Left lung (tissue), 10 donors: Measurements from ENCODE around the gene CDO1. TPM values are rescaled to one million over a fixed set of nuclear protein-coding genes. Genes with fewer than 3 reads are reported as not detected.

Source experiments
- ATAC-seq: fragments of 200-7000 bp; cut with Tn5 transposase; one replicate; pipeline ENCODE4 v1.9.1; 2020; ENCODE audit warnings: moderate library complexity
- DNase-seq, 4 donors: peaks; one replicate each; pipeline ENCODE4 v3.0.0-alpha.2; 2013 to 2020
- H3K27ac ChIP-seq, 2 donors: fragments of 200-600 bp; sonication (generic) in 1 of 2; one replicate each; pipeline versions ENCODE4 v1.5.0 to v1.8.0; 2020 to 2021
- H3K27me3 ChIP-seq, 2 donors: fragments of 200-600 bp; sonication (generic) in 1 of 2; one replicate each; pipeline versions ENCODE4 v1.5.0 to v1.8.0; 2020 to 2021
- H3K36me3 ChIP-seq, 2 donors: fragments of 200-600 bp; sonication (generic) in 1 of 2; one replicate each; pipeline versions ENCODE4 v1.5.0 to v1.8.0; 2020 to 2021
- H3K4me1 ChIP-seq, 2 donors: fragments of 200-600 bp; one replicate each; pipeline ENCODE4 v1.8.0; 2021
- H3K4me3 ChIP-seq, 2 donors: fragments of 200-600 bp; sonication (generic) in 1 of 2; one replicate each; pipeline versions ENCODE4 v1.5.0 to v1.8.0; 2020 to 2021; ENCODE audit warnings: mild to moderate bottlenecking in 1 of 2
- H3K9me3 ChIP-seq, 2 donors: fragments of 200-600 bp; sonication (generic) in 1 of 2; one replicate each; pipeline versions ENCODE4 v1.5.0 to v1.8.0; 2020 to 2021
- intact Hi-C, 2 donors: fragments of 100-400 bp; cut with DNase I; formaldehyde crosslinking; loops; one replicate each; pipeline versions ENCODE4 v1.11.2 to v1.14.2; 2022
- polyA plus RNA-seq, 6 donors: library from polyadenylated mRNA; unstranded; fragments of 120-200 nt; gene quantifications; one replicate each; pipeline ENCODE4 v1.2.1, GENCODE V29; 2013; ENCODE audit not compliant: insufficient read length in 6 of 6
- total RNA-seq, 2 donors: library from RNA; stranded (reverse); fragmentation: NEBNext Ultra II Directional; extraction: Animal tissue kit (Norgen Biotek cat#: 25700); gene quantifications; one replicate each; pipeline ENCODE4 v1.2.1, GENCODE V29; 2021
- TF ChIP-seq, protein P1 (sequence below), 2 donors: fragments of 200-600 bp; sonication (generic) in 1 of 2; IDR thresholded peaks; one replicate each; pipeline versions ENCODE4 v1.5.0 to v1.8.0; 2021; ENCODE audit warnings: antibody characterized with exemption in 2 of 2
- donor health status: DM: no; HTN: yes; CAD: no.
- donor health status: DM: no; HTN: no; CAD: no.

The CDO1 gene
- total and polyA plus RNA-seq, 8 donors: 4.9 to 80.3 (median 59.7) TPM

DNA sequence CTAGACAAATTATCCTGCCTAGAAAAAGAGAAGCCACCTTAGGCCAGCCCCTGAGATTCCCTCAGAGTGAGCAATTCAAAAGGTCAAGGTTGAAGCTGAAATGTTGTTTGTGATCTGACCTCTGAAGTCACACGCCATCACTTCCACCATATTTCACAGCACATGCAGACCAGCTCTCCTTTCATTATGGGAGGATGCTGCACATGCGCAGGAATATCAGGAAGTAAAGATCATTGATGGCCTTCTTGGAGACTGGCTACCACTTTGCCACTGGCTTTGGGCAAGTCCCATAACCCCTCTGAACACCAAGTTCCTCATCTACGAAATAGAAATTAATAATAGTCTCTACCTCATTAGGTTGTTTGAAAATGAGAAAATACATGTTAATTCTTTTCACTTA, 39.5 kb downstream of the CDO1 start:
- Histone ChIP-seq H3K27ac (no peak overlapping the region), H3K4me3 (no peak overlapping the region), H3K36me3 (no peaks in the 10 kb centered on the region), H3K9me3 (no peaks in the 10 kb centered on the region), H3K27me3 (no peaks in the 10 kb centered on the region), H3K4me1 (no peaks in the 10 kb centered on the region)
- ATAC-seq: no peak
- TF ChIP-seq, protein P1, sequence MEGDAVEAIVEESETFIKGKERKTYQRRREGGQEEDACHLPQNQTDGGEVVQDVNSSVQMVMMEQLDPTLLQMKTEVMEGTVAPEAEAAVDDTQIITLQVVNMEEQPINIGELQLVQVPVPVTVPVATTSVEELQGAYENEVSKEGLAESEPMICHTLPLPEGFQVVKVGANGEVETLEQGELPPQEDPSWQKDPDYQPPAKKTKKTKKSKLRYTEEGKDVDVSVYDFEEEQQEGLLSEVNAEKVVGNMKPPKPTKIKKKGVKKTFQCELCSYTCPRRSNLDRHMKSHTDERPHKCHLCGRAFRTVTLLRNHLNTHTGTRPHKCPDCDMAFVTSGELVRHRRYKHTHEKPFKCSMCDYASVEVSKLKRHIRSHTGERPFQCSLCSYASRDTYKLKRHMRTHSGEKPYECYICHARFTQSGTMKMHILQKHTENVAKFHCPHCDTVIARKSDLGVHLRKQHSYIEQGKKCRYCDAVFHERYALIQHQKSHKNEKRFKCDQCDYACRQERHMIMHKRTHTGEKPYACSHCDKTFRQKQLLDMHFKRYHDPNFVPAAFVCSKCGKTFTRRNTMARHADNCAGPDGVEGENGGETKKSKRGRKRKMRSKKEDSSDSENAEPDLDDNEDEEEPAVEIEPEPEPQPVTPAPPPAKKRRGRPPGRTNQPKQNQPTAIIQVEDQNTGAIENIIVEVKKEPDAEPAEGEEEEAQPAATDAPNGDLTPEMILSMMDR (IDR thresholded peaks at IDR 0.05): no peak
- DNase-seq: no peak
- intact Hi-C loops: no loop called here

- ATAC-seq: no peak
- no peaks in the 10 kb centered on the region for H3K4me1 ChIP-seq
- TF ChIP-seq, protein P1 (IDR thresholded peaks at IDR 0.05): no peak
- no peaks in the 10 kb centered on the region for H3K9me3 ChIP-seq
- no peaks in the 10 kb centered on the region for H3K27me3 ChIP-seq
- intact Hi-C loops: no loop called here
- no peak for DNase-seq
- no peak overlapping the region for H3K27ac ChIP-seq
- H3K4me3 ChIP-seq: no peak overlapping the region
- no peaks in the 10 kb centered on the region for H3K36me3 ChIP-seq
These were observed 40.5 kb downstream of the CDO1 start for GRCh38 chr5:115775999-115776398.

- no peak for ATAC-seq
- DNase-seq: no peak
- H3K4me3 ChIP-seq: no peak overlapping the region
- H3K9me3 ChIP-seq: no peaks in the 10 kb centered on the region
- H3K4me1 ChIP-seq: no peaks in the 10 kb centered on the region
- H3K36me3 ChIP-seq: no peaks in the 10 kb centered on the region
- no peaks in the 10 kb centered on the region for H3K27me3 ChIP-seq
- intact Hi-C loops: no loop called here
- TF ChIP-seq, protein P1 (IDR thresholded peaks at IDR 0.05): no peak
- no peak overlapping the region for H3K27ac ChIP-seq
These were observed 41.8 kb downstream of the CDO1 start for GRCh38 chr5:115774684-115775083.

DNA sequence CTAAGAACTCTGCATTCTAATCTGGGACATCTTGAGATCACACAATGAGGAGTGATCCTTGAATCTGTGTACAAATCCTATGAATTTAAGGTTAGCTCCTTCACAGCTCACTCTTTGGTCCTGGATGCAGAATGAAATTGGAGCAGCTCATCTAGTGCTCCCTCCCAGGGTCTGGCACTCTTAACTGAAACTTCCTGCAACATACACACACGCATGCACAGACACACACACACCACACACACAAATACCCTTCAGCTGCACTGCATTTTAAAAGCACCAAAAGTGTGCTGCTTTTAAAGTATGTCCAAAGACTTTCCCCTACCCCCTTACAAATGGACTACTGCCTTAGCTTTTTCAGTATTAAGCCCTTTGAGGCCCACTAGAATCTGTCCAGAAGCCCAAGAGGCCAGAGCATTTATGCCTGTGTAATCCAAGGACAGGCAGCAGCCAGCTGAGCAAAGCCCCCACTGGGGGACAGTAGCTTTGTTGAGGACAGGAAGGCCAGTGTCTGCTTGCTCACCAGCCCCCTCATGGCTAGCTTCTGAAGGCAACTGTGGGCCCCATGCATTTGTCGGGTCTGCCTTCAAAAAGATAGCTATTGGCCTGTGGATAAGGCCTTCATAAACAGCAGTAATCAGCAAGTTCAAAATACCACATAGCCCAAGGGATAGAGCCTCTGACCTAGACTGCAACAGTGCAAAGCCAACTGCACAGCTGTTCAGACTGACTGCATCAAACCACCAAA, 43.6 kb downstream of the CDO1 start:
- Histone ChIP-seq H3K4me3 (no peak overlapping the region), H3K27ac (no peak overlapping the region), H3K27me3 (no peaks in the 10 kb centered on the region), H3K9me3 (no peaks in the 10 kb centered on the region), H3K4me1 (no peaks in the 10 kb centered on the region), H3K36me3 (no peaks in the 10 kb centered on the region)
- intact Hi-C loops: no loop called here
- ATAC-seq: no peak
- TF ChIP-seq, protein P1 (IDR thresholded peaks at IDR 0.05): no peak
- no peak for DNase-seq

DNA sequence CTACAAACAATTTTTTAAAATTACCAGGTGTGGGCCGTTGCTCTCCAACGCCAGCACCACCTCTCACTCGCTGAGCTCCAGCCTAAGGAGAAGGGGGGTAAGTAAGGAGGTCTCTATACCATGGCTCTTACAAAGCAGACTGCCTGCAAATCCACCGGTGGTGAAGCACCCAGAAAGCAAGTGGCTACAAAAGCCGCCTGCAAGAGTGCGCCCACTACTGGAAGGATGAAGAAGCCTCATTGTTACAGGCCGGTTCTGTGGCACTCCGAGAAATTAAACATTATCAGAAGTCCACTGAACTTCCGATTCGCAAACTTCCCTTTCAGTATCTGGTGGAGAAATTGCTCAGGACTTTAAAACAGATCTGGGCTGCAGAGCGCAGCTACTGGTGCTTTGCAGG, 46.0 kb downstream of the CDO1 start:
- no peaks in the 10 kb centered on the region for H3K4me1 ChIP-seq
- no peaks in the 10 kb centered on the region for H3K36me3 ChIP-seq

More for the DNA sequence above, 46.0 kb downstream of the CDO1 start:
- DNase-seq: no peak
- H3K27me3 ChIP-seq: no peaks in the 10 kb centered on the region
- no peak overlapping the region for H3K4me3 ChIP-seq
- TF ChIP-seq, protein P1 (IDR thresholded peaks at IDR 0.05): no peak
- H3K9me3 ChIP-seq: no peaks in the 10 kb centered on the region
- ATAC-seq: no peak
- H3K27ac ChIP-seq: no peak overlapping the region
- intact Hi-C loops: no loop called here
